ENCODE measurements around the gene ZNF366.

ZNF366 gene

DNA sequence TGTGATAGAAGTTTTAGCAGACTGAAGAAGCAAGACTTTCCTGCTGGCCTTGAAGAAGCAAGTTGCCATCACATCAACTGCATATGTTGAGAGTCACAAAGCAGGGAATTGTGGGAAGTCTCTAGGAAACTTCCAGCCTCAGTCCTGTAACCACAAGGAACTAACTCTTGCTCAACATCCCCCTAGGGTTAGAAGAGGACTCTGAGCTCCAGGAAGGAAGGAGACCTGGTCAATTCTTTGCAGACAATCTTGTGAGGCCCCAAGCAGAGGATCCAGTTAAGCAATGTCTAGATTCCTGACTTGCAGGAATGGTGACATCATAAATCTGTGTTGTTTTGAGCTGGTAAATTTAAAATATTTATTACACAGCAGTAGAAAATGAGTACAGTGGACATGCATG is 18.6 kb upstream of the ZNF366 start:
- ChIA-PET POLR2A (ENCODE audit: low non-redundant PET) (no interaction called here), CTCF (interaction anchor here (0.5 to 3.5 kb wide), 5 partner anchors 9 to 748 kb away, joined by 3 to 62 read pairs (median 3); no protein-coding TSS in a partner anchor)
- peak; percentile 21 for DNase-seq (ENCODE audit: low spot score)
- H3K27ac ChIP-seq = no peak overlapping the region
- TF ChIP-seq, protein P1, sequence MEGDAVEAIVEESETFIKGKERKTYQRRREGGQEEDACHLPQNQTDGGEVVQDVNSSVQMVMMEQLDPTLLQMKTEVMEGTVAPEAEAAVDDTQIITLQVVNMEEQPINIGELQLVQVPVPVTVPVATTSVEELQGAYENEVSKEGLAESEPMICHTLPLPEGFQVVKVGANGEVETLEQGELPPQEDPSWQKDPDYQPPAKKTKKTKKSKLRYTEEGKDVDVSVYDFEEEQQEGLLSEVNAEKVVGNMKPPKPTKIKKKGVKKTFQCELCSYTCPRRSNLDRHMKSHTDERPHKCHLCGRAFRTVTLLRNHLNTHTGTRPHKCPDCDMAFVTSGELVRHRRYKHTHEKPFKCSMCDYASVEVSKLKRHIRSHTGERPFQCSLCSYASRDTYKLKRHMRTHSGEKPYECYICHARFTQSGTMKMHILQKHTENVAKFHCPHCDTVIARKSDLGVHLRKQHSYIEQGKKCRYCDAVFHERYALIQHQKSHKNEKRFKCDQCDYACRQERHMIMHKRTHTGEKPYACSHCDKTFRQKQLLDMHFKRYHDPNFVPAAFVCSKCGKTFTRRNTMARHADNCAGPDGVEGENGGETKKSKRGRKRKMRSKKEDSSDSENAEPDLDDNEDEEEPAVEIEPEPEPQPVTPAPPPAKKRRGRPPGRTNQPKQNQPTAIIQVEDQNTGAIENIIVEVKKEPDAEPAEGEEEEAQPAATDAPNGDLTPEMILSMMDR (conservative IDR thresholded peaks at IDR 0.05; ENCODE audit: low read depth) = no peak

DNA sequence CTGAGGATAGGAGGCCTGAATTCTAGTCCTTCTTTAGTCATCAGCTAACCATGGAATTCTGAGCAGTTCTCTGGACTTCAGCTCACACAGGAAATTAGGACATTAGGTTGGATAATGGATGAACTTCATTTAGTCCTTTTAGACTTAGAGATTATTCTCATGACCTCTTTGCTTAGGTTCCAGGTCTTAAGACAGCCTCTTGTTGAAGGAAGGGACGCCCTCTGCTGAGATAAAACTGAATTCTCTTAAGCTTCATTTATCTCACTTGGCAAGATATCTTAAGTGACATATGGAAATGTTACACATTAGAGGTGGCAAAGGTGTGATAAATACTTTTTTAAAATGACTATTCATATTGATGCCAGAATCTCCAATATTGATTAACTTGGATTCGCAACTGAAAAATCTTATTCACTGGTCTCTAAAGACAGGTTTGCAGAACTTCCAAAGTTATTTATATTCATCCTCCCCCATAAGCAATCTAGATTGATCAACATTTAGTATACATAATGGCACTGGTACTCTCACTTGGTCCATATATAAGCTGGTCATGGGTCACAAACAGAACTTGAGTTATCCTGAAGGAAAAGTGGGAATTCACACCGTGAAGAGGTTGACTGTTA is 16.9 kb upstream of the ZNF366 start:
- peak; percentile 52 for DNase-seq (ENCODE audit: low spot score)
- TF ChIP-seq, protein P1 (conservative IDR thresholded peaks at IDR 0.05; ENCODE audit: low read depth) = peak; percentile 74
- H3K27ac ChIP-seq = no peak overlapping the region
- ChIA-PET POLR2A (ENCODE audit: low non-redundant PET) (no interaction called here), CTCF (interaction anchor here (0.6 to 3.5 kb wide), 18 partner anchors 10 to 244 kb away, joined by 3 to 62 read pairs (median 4); no protein-coding TSS in a partner anchor)

DNA sequence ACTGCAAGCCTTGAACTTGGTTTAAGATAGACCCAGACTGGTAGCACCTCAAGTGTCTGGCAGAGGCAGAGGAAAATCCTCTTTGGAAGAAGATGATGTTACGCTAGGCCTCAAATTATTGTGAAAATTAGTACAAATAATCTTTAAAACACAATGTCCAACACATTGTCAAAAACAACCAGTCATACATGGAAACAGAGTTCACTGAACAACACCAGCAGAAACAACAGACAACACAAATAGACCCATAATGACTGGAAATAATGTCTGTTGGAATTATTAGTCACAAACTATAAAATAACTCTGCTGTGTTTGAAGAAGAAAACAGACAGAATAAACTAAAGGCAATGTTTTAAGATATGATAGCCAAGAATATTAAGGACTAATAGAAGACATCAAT is 15.4 kb upstream of the ZNF366 start:
- no peak overlapping the region for H3K27ac ChIP-seq
- POLR2A ChIA-PET (ENCODE audit: low non-redundant PET) = no interaction called here
- CTCF ChIA-PET = interaction anchor here (0.6 kb wide), 1 partner anchor 120 kb away, joined by 6 read pairs; no protein-coding TSS in a partner anchor
- DNase-seq (ENCODE audit: low spot score) = no peak
- TF ChIP-seq, protein P1 (conservative IDR thresholded peaks at IDR 0.05; ENCODE audit: low read depth) = no peak

DNA sequence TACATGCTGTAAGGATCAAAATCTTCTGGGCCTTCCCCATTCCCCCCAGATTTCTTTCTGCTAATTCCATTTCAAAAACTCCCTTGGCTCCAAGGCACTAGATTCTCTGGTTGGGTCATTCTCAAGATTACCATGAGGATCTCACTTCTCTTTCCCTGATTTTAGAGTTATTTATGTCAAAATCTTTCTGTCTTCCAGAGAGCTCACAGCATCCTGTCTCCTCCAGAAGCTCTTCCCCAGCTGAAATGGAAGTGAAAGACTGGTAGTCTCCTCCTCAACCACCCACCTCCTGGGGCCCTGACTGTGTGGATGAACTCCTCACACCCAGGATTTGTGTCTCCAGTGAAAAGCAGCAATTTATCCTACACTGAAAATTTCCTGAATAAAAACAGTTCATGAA is 11.9 kb upstream of the ZNF366 start:
- POLR2A ChIA-PET (ENCODE audit: low non-redundant PET) = no interaction called here
- no peak for DNase-seq (ENCODE audit: low spot score)
- H3K27ac ChIP-seq = no peak overlapping the region
- TF ChIP-seq, protein P1 (conservative IDR thresholded peaks at IDR 0.05; ENCODE audit: low read depth) = no peak
- CTCF ChIA-PET = no interaction called here

DNA sequence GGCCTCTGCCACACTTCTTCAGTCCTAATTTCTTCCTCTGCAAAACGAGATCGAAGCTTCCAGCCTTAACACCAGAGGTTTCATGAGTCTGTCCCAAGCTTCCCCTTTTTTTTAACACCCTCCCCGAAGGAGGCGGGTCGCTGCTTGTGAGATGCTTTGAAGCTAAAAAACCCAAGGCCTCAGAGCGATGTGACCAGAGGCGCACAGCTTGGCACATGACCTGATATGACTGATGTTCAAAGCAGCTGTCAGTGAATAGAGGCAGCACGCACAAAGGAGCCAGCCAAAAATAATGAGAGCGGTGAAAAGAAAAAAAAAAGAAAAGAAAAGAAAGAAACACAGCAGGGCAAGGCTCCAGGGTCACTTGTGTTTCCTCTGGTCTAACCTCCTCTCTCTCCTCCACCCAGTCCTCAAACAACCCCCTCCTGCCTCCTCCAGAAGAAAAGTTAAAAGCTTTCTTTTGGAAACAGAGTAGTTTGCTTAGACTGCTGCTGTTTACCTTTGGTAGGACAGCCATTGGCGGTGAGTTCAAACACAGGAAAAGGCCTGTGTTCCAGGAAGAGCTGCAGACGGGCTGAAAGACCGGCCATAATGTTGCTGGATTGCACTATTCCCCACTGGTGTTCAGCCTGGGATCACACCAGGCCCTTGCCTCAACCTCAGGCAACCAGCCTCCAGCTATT is 10.9 kb upstream of the ZNF366 start:
- POLR2A ChIA-PET (ENCODE audit: low non-redundant PET) = no interaction called here
- TF ChIP-seq, protein P1 (conservative IDR thresholded peaks at IDR 0.05; ENCODE audit: low read depth) = no peak
- DNase-seq (ENCODE audit: low spot score) = no peak
- no peak overlapping the region for H3K27ac ChIP-seq
- CTCF ChIA-PET = interaction anchor here (0.6 to 0.8 kb wide), 3 partner anchors 152 to 324 kb away, joined by 3 read pairs; no protein-coding TSS in a partner anchor

DNA sequence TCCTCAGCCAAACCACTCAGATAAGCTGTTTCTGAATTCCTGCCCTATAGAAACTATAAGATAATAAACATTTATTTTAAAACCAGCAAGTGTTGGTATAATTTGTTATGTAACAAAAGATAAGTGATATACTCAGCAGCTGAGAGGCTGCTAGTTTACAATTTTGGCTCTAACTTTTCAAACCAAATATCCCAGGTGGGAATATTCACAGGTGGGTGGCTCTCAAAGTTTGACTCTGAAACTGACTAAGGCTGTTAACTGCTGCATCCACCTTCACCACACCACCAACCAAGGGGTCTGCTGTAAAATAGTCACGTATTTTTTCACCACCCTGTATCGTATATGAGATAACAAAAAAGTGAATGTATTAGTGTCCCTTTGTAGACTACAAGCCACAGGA is 9.7 kb upstream of the ZNF366 start:
- TF ChIP-seq, protein P1 (conservative IDR thresholded peaks at IDR 0.05; ENCODE audit: low read depth) = no peak
- ChIA-PET POLR2A (ENCODE audit: low non-redundant PET) (no interaction called here), CTCF (interaction anchor here (0.6 to 1.0 kb wide), 3 partner anchors 9 to 76 kb away, joined by 3 read pairs; no protein-coding TSS in a partner anchor)
- H3K27ac ChIP-seq = no peak overlapping the region
- no peak for DNase-seq (ENCODE audit: low spot score)

All from RWPE1 (cell line).